ENCODE data around the gene GPN3.

DNA sequence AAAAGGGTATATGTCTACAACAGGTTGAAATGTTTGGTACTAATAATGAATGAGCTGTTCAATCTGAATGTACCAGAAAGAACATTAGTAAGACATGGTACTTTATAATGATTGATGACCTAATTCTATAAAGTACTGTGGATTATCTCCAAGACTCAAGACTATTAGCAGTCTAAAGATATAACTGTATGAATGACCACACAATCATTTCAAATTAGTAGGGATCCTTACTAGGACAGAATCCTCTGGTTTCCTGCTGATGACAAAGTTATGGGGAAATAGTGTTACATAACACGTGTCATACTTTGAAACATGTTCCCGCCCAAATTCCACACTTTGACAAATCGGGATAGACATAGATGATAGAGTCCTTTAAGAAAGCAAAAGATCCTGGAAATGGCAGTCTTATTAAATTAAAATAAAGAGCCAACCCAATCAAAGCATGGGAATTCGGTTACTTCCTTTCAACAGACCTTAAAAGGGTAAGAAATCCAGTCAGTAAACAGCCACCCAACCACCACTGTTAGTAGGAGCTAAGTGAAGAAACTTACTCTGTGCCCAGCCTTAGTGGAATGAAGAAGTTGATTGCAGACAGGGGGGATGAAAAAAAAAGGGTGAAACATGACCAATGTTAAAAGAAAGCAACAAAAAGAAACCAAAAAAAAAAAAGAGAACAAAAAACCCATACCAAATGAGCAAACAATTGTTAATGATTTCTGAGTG is 31.1 kb upstream of the GPN3 start:
- no peak for TF ChIP-seq ZFP30 (CRISPR knock-in tag; IDR thresholded peaks at IDR 0.05)
- TF ChIP-seq ZNF8 (CRISPR knock-in tag; IDR thresholded peaks at IDR 0.05): no peak
- TF ChIP-seq, protein P1, sequence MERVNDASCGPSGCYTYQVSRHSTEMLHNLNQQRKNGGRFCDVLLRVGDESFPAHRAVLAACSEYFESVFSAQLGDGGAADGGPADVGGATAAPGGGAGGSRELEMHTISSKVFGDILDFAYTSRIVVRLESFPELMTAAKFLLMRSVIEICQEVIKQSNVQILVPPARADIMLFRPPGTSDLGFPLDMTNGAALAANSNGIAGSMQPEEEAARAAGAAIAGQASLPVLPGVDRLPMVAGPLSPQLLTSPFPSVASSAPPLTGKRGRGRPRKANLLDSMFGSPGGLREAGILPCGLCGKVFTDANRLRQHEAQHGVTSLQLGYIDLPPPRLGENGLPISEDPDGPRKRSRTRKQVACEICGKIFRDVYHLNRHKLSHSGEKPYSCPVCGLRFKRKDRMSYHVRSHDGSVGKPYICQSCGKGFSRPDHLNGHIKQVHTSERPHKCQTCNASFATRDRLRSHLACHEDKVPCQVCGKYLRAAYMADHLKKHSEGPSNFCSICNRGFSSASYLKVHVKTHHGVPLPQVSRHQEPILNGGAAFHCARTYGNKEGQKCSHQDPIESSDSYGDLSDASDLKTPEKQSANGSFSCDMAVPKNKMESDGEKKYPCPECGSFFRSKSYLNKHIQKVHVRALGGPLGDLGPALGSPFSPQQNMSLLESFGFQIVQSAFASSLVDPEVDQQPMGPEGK (CRISPR knock-in tag; IDR thresholded peaks at IDR 0.05; ENCODE audit: borderline replicate concordance): no peak
- TF ChIP-seq, protein P2, sequence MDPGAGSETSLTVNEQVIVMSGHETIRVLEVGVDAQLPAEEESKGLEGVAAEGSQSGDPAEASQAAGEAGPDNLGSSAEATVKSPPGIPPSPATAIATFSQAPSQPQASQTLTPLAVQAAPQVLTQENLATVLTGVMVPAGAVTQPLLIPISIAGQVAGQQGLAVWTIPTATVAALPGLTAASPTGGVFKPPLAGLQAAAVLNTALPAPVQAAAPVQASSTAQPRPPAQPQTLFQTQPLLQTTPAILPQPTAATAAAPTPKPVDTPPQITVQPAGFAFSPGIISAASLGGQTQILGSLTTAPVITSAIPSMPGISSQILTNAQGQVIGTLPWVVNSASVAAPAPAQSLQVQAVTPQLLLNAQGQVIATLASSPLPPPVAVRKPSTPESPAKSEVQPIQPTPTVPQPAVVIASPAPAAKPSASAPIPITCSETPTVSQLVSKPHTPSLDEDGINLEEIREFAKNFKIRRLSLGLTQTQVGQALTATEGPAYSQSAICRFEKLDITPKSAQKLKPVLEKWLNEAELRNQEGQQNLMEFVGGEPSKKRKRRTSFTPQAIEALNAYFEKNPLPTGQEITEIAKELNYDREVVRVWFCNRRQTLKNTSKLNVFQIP (CRISPR knock-in tag; IDR thresholded peaks at IDR 0.05; ENCODE audit: borderline replicate concordance, low read depth): no peak
- no peak for TF ChIP-seq ESRRG (CRISPR knock-in tag; IDR thresholded peaks at IDR 0.05)
- TF ChIP-seq ARNTL (CRISPR knock-in tag; IDR thresholded peaks at IDR 0.05; ENCODE audit: borderline replicate concordance, low read depth): no peak
- TF ChIP-seq CSDC2 (CRISPR knock-in tag; IDR thresholded peaks at IDR 0.05): no peak
- TF ChIP-seq BACH2 (CRISPR knock-in tag; IDR thresholded peaks at IDR 0.05; ENCODE audit: borderline replicate concordance): no peak
- TF ChIP-seq TOX (CRISPR knock-in tag; IDR thresholded peaks at IDR 0.05; ENCODE audit: borderline replicate concordance): no peak
